Tibial nerve (tissue), 4 donors: ENCODE measurements around the gene HOXC10.

ENCODE experiments used
- EP300 ChIP-seq, 2 donors: sonication (generic); formaldehyde crosslinking; IDR thresholded peaks; one replicate each; pipeline ENCODE4 v1.6.1; 2017; ENCODE audit warnings: antibody characterized with exemption in 2 of 2, mild to moderate bottlenecking in 1 of 2
- POLR2A ChIP-seq, 2 donors: fragments of 450-650 bp; IDR thresholded peaks; one replicate each; pipeline ENCODE4 v1.6.1; 2017; ENCODE audit warnings: antibody characterized with exemption in 2 of 2, mild to moderate bottlenecking in 2 of 2, moderate library complexity in 2 of 2
- TF ChIP-seq, protein P1 (sequence below), 5 experiments: fragments of 200-600 bp in 3 of 5; fragments of 450-650 bp in 2 of 5; sonication (generic) in 3 of 5; IDR thresholded peaks; one replicate each; pipeline ENCODE4 v1.5.1; 2016 to 2019; ENCODE audit warnings: antibody characterized with exemption in 5 of 5, mild to moderate bottlenecking in 3 of 5, moderate library complexity in 2 of 5

DNA sequence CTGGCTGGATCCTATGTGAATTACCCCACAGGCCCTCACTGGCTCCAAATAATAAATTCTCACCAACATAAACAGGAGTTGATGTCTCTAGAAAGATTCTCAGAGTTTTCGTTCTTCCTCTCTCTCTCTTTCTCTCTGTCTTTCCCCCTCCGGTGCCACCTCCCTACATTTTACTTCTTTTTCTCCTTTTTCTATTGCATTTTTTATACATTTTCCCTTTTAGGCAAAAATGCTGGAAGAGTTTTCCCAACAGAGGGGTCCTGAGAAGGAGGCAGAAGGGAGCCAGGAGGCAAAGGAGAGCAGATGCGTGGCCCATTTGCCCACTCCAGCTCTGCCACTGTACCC is 42.5 kb downstream of the HOXC10 start:
- TF ChIP-seq, protein P1, sequence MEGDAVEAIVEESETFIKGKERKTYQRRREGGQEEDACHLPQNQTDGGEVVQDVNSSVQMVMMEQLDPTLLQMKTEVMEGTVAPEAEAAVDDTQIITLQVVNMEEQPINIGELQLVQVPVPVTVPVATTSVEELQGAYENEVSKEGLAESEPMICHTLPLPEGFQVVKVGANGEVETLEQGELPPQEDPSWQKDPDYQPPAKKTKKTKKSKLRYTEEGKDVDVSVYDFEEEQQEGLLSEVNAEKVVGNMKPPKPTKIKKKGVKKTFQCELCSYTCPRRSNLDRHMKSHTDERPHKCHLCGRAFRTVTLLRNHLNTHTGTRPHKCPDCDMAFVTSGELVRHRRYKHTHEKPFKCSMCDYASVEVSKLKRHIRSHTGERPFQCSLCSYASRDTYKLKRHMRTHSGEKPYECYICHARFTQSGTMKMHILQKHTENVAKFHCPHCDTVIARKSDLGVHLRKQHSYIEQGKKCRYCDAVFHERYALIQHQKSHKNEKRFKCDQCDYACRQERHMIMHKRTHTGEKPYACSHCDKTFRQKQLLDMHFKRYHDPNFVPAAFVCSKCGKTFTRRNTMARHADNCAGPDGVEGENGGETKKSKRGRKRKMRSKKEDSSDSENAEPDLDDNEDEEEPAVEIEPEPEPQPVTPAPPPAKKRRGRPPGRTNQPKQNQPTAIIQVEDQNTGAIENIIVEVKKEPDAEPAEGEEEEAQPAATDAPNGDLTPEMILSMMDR (IDR thresholded peaks at IDR 0.05): no peak
- TF ChIP-seq POLR2A (IDR thresholded peaks at IDR 0.05) (no peak), EP300 (IDR thresholded peaks at IDR 0.05) (no peak)
